AG10803 (cell line): Measurements from ENCODE around the gene ZNF492.
"Not testable (repeated sequence)": the region's sequence is repeated elsewhere in the genome, so short reads cannot be mapped to it uniquely, and the experiment has no call there.

Experiments used
- DNase-seq: peaks from one replicate; pipeline ENCODE4 v3.0.0; 2010; ENCODE audit warnings: low read depth
- H3K4me3 ChIP-seq: 2 replicates; pipeline ENCODE4 v1.5.1; 2011; ENCODE audit warnings: mild to moderate bottlenecking, low read length, control low read depth
- CTCF ChIP-seq: conservative IDR thresholded peaks from 2 replicates; pipeline ENCODE4 v1.5.1; 2011; ENCODE audit warnings: mild to moderate bottlenecking, low read length, control low read depth, inconsistent platforms

Gene ZNF492

GRCh38 chr19:22625266-22626035, 8.7 kb upstream of the ZNF492 start:
- no peak for TF ChIP-seq CTCF
- DNase-seq = no peak
- H3K4me3 ChIP-seq = no peak overlapping the region

DNA sequence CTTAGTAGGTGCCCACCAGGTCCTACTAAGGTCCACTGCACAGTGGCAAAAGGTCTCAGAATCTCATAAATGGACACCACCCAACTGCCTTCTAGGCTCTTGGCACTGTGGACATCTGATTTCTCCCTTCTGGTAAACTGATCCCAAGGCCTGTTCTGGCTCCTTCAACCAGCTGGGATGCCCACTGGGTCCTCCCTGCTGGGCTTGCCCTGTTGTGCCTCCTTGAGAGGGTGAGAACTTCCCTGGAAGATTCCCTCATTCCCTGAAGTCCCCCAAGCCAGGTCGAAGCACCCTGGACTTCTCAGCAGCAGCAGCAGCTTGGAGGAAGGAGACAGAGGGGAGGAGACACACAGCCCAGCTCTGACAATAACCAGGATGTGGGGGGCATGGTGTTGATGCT, 6.6 kb upstream of the ZNF492 start:
- no peak overlapping the region for H3K4me3 ChIP-seq
- TF ChIP-seq CTCF = no peak
- no peak for DNase-seq

GRCh38 chr19:22628401-22628800, 5.7 kb upstream of the ZNF492 start:
- H3K4me3 ChIP-seq = no peak overlapping the region
- TF ChIP-seq CTCF = no peak

DNA sequence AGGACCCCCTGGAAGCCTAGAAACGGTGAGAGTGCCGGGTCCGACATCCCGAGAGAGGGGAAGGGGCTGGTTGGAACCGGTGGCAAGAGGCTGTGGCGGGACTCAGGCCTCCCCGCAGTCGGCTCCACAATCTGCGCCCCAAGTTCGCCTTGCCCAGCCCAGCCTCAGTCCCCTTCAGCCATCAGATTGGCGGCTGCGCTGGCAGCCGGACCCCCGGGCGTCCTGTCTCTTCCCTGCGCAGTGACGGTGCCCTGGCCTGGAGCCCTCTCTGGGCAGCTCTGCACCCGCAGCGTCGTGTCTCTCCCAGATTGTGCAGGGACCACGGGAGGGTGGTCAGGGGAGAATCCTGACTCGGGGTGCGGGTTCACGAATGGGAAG, 315 bp downstream of the ZNF492 start:
- DNase-seq = no peak
- no peak for TF ChIP-seq CTCF
- peak overlapping the region; percentile 75 for H3K4me3 ChIP-seq

More at GRCh38 chr19:22628401-22628800, 5.7 kb upstream of the ZNF492 start:
- DNase-seq = no peak

DNA sequence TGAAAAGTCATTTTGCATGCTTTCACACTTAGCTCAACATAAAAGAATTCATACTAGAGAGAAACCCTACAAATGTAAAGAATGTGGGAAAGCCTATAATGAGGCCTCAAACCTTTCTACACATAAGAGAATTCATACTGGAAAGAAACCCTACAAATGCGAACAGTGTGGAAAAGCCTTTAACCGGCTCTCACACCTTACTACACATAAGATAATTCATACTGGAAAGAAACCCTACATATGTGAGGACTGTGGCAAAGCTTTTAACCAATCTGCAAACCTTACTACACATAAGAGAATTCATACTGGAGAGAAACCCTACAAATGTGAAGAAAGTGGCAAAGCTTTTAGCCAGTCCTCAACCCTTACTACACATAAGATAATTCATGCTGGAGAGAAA, 51.4 kb downstream of the ZNF492 start:
- H3K4me3 ChIP-seq, DNase-seq: not testable (repeated sequence)

- not testable (repeated sequence) for DNase-seq, H3K4me3 ChIP-seq
Observed at GRCh38 chr19:22702661-22703060, 68.5 kb downstream of the ZNF492 start.

DNA sequence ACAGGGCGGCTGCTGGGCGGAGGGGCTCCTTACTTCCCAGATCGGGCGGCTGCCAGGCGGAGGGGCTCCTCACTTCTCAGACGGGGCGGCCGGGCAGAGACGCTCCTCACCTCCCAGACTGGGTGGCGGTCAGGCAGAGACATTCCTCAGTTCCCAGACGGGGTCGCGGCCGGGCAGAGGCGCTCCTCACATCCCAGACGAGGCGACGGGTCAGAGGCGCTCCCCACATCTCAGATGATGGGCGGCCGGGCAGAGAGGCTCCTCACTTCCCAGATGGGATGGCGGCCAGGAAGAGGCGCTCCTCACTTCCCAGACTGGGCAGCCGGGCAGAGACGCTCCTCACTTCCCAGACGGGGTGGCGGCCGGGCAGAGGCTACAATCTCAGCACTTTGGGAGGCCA, 69.0 kb downstream of the ZNF492 start:
- H3K4me3 ChIP-seq, DNase-seq: not testable (repeated sequence)

DNA sequence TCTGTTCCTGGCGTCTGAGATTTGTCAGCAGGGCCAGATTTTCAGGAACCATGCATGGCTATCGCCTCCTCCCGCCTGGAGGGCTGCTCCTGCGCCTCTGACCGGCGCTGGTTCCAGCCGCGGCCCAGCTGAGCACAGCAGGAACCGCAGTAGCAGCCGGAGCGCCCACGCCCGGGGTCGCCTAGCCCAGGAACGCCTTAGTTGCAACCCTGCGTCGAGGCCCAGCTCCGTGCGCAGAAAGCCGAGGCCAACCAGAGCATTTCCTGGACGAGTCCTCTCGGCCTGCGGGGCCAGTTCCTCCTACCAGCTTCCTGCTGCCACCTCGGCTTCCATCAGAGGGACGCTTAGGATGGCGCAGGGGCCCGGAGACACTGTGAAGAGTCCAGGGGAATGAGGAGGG, 74.9 kb downstream of the ZNF492 start:
- H3K4me3 ChIP-seq = no peak overlapping the region
- TF ChIP-seq CTCF = no peak
- no peak for DNase-seq
